DMS53 treated with DMSO at 0.1 percent for 48 hours (cell line): ENCODE results near the gene CELF3.
"Not testable (repeated sequence)": the region's sequence is repeated elsewhere in the genome, so short reads cannot be mapped to it uniquely, and the experiment has no call there.

Experiments
- DNase-seq: peaks from one replicate; lab custom pipeline; 2025; ENCODE audit not compliant: unreplicated experiment; lab: John Stamatoyannopoulos, UW

CELF3 gene

GRCh38 chr1:151716771-151717631 lies at the start of gene CELF3:
CELF3 (minus strand) TSS chr1:151716803; CDS start chr1:151716020, 783 bp downstream.
- DNase-seq = peak; percentile 87

- DNase-seq = no peak
Measured at GRCh38 chr1:151763990-151764389, 47.4 kb upstream of the CELF3 start.

- peak; percentile 63 for DNase-seq
Measured at GRCh38 chr1:151762941-151763921, 46.6 kb upstream of the CELF3 start, which contains the start of gene MRPL9. MRPL9 (minus strand) TSS chr1:151763496; CDS start chr1:151763479, 17 bp downstream.

GRCh38 chr1:151760597-151761385 lies 44.2 kb upstream of the CELF3 start:
- no peak for DNase-seq

GRCh38 chr1:151759241-151759640 lies 42.6 kb upstream of the CELF3 start:
- DNase-seq = no peak

- DNase-seq = no peak
Measured at GRCh38 chr1:151756291-151756690, 39.7 kb upstream of the CELF3 start.

- no peak for DNase-seq
Measured at GRCh38 chr1:151741516-151741915, 24.9 kb upstream of the CELF3 start.

GRCh38 chr1:151739590-151740355 lies 23.2 kb upstream of the CELF3 start:
- DNase-seq = peak; percentile 64

GRCh38 chr1:151737479-151737878 lies 20.9 kb upstream of the CELF3 start:
- no peak for DNase-seq

GRCh38 chr1:151737026-151737425 lies 20.4 kb upstream of the CELF3 start:
- no peak for DNase-seq

- DNase-seq = not testable (repeated sequence)
Measured at GRCh38 chr1:151733995-151734394, 17.4 kb upstream of the CELF3 start.

- DNase-seq = peak; percentile 34
Measured at GRCh38 chr1:151733126-151733525, 16.5 kb upstream of the CELF3 start.

GRCh38 chr1:151729966-151730291 lies 13.3 kb upstream of the CELF3 start:
- no peak for DNase-seq

GRCh38 chr1:151729157-151729965 lies 12.8 kb upstream of the CELF3 start:
- no peak for DNase-seq

- DNase-seq = no peak
Measured at GRCh38 chr1:151728151-151729054, 11.8 kb upstream of the CELF3 start.

- no peak for DNase-seq
Measured at GRCh38 chr1:151723726-151724370, 7.2 kb upstream of the CELF3 start.

GRCh38 chr1:151721788-151722510 lies 5.3 kb upstream of the CELF3 start:
- no peak for DNase-seq
